A549 (cell line): ENCODE results near the gene FGD1. TPM values are rescaled to one million over a fixed set of nuclear protein-coding genes. Genes with fewer than 3 reads are reported as not detected.
A peak's percentile ranks its signal among the peaks of the same experiment; 100 is the strongest.

Experiments used
- ATAC-seq, 2 experiments: fragments of 200-7000 bp in 1 of 2; fragments of >200 bp in 1 of 2; cut with Nextera tagmentation in 1 of 2; cut with Tn5 transposase in 1 of 2; 3 replicates each; pipeline versions ENCODE4 v1.8.0 to v1.9.1; 2018 to 2020; ENCODE audit warnings: mild to moderate bottlenecking in 1 of 2, moderate library complexity in 1 of 2
- CTCF ChIA-PET: fragments of 300-600 bp; sonication (Branson Sonifier 250); formaldehyde crosslinking; extraction: SDS; loops from one replicate; lab custom pipeline; 2021; ENCODE audit warnings: antibody characterized with exemption, inconsistent platforms; lab: Yijun Ruan, JAX
- POLR2A ChIA-PET: fragments of 350-600 bp; formaldehyde crosslinking; extraction: SDS; loops from one replicate; lab custom pipeline; 2021; ENCODE audit warnings: antibody characterized with exemption, inconsistent platforms; lab: Yijun Ruan, JAX
- DNase-seq, 2 experiments: peaks; one replicate each; pipeline versions ENCODE4 v3.0.0 to v3.0.0-alpha.2; 2011 to 2016; ENCODE audit warnings: low read depth in 1 of 2, low spot score in 1 of 2
- FAIRE-seq: peaks from 2 replicates; lab custom pipeline; 2011; peaks lifted over from hg19 to GRCh38; lab: Jason Lieb, UNC
- H3K27ac ChIP-seq, 2 experiments: fragments of >200 bp; sonication (Bioruptor Twin); formaldehyde crosslinking; 3 replicates each; pipeline ENCODE4 v1.5.1; 2016 to 2017
- H3K4me1 ChIP-seq: fragments of >200 bp; sonication (Bioruptor Twin); formaldehyde crosslinking; 3 replicates; pipeline ENCODE4 v1.6.1; 2016
- H3K4me2 ChIP-seq: fragments of >200 bp; sonication (Bioruptor Twin); formaldehyde crosslinking; 3 replicates; pipeline ENCODE4 v1.6.1; 2016
- H3K4me3 ChIP-seq: fragments of >200 bp; sonication (Bioruptor Twin); formaldehyde crosslinking; 3 replicates; pipeline ENCODE4 v1.5.1; 2016
- H3K9me3 ChIP-seq: fragments of >200 bp; sonication (Bioruptor Twin); formaldehyde crosslinking; 3 replicates; pipeline ENCODE4 v1.6.1; 2016
- EHF ChIP-seq: fragments of 250-450 bp; sonication (Bioruptor Pico); IDR thresholded peaks from 2 replicates; pipeline ENCODE4 v1.5.0; 2020; ENCODE audit warnings: mild to moderate bottlenecking
- FOXS1 ChIP-seq: fragments of 250-450 bp; sonication (Bioruptor Pico); IDR thresholded peaks from 2 replicates; pipeline ENCODE4 v1.5.0; 2020; ENCODE audit warnings: mild to moderate bottlenecking, moderate library complexity
- HDAC2 ChIP-seq: fragments of 200-600 bp; sonication (generic); IDR thresholded peaks from 2 replicates; pipeline ENCODE4 v1.6.1; 2016
- HOXA7 ChIP-seq: fragments of 250-450 bp; sonication (Bioruptor Pico); IDR thresholded peaks from 2 replicates; pipeline ENCODE4 v1.5.0; 2020; ENCODE audit warnings: mild to moderate bottlenecking, moderate library complexity
- HOXB5 ChIP-seq: fragments of 250-450 bp; sonication (Bioruptor Pico); IDR thresholded peaks from 2 replicates; pipeline ENCODE4 v1.5.0; 2020; ENCODE audit warnings: mild to moderate bottlenecking, moderate library complexity
- KDM1A ChIP-seq: fragments of 200-600 bp; sonication (generic); IDR thresholded peaks from 2 replicates; pipeline ENCODE4 v1.6.1; 2016; ENCODE audit warnings: low read depth, mild to moderate bottlenecking
- MAFK ChIP-seq: fragments of 450-650 bp; IDR thresholded peaks from 2 replicates; pipeline ENCODE4 v1.6.1; 2014; ENCODE audit not compliant: partially characterized antibody
- NPAS2 ChIP-seq: fragments of 250-450 bp; sonication (Bioruptor Pico); IDR thresholded peaks from 2 replicates; pipeline ENCODE4 v1.8.0; 2022; ENCODE audit warnings: mild to moderate bottlenecking, moderate library complexity, borderline replicate concordance
- PHF8 ChIP-seq: fragments of 200-600 bp; sonication (generic); IDR thresholded peaks from 2 replicates; pipeline ENCODE4 v1.6.1; 2016; ENCODE audit warnings: low read depth, mild to moderate bottlenecking, antibody characterized with exemption, moderate library complexity, borderline replicate concordance
- RAD21 ChIP-seq, 2 experiments: fragments of >200 bp in 1 of 2; sonication (Bioruptor Twin) in 1 of 2; formaldehyde crosslinking in 1 of 2; IDR thresholded peaks in 1 of 2; conservative IDR thresholded peaks in 1 of 2; 2 replicates in 1 of 2; 3 replicates in 1 of 2; pipeline ENCODE4 v1.6.1; 2012 to 2018; ENCODE audit warnings: inconsistent platforms in 1 of 2
- RCOR1 ChIP-seq: fragments of 150-350 bp; IDR thresholded peaks from 2 replicates; pipeline ENCODE4 v1.6.1; 2014; ENCODE audit warnings: antibody characterized with exemption, low read length, low read depth
- RNF2 ChIP-seq: fragments of 200-600 bp; sonication (generic); IDR thresholded peaks from 2 replicates; pipeline ENCODE4 v1.6.1; 2016; ENCODE audit warnings: low read depth, mild to moderate bottlenecking, antibody characterized with exemption, moderate library complexity, borderline replicate concordance
- SMC3 ChIP-seq: fragments of >200 bp; sonication (Bioruptor Twin); formaldehyde crosslinking; IDR thresholded peaks from 3 replicates; pipeline ENCODE4 v1.6.1; 2018; ENCODE audit warnings: inconsistent platforms
- TP53 ChIP-seq: fragments of 250-450 bp; sonication (Bioruptor Pico); IDR thresholded peaks from 2 replicates; pipeline ENCODE4 v1.5.0; 2021; ENCODE audit warnings: mild to moderate bottlenecking, moderate library complexity
- ZC3H11A ChIP-seq: fragments of 450-650 bp; IDR thresholded peaks from 2 replicates; pipeline ENCODE4 v1.6.1; 2014; ENCODE audit warnings: antibody characterized with exemption, mild to moderate bottlenecking
- ZNF302 ChIP-seq: fragments of 250-450 bp; sonication (Bioruptor Pico); IDR thresholded peaks from 2 replicates; pipeline ENCODE4 v1.9.0; 2021; ENCODE audit warnings: inconsistent platforms, mild to moderate bottlenecking, moderate library complexity
- ZSCAN20 ChIP-seq: fragments of 250-450 bp; sonication (Bioruptor Pico); IDR thresholded peaks from 2 replicates; pipeline ENCODE4 v1.8.0; 2022; ENCODE audit warnings: mild to moderate bottlenecking, moderate library complexity
- WGBS: methylation state at CpG from one replicate; pipeline ENCODE4 v1.1.6; 2017; ENCODE audit errors: missing lambda C conversion rate; 5-methylcytosine and 5-hydroxymethylcytosine counted together
- polyA plus RNA-seq, 4 experiments: library from polyadenylated mRNA; depleted of rRNA in 3 of 4; stranded (reverse); fragments of >200 nt; fragmentation: RNase III in 1 of 4; extraction: RNeasy Plus Mini Kit Qiagen cat#74134 plus additional on column Dnase treatment in 1 of 4; gene quantifications; 2 replicates in 3 of 4; 3 replicates in 1 of 4; pipeline ENCODE4 v1.2.3, GENCODE V29; 2011 to 2017
- TF ChIP-seq, protein P1 (sequence below): IDR thresholded peaks from 2 replicates; pipeline ENCODE4 v1.6.1; 2012; ENCODE audit warnings: low read depth, borderline replicate concordance
- TF ChIP-seq, protein P2 (sequence below): fragments of >200 bp; sonication (Bioruptor Twin); formaldehyde crosslinking; IDR thresholded peaks from 3 replicates; pipeline ENCODE4 v1.6.1; 2016
- TF ChIP-seq, protein P3 (sequence below): fragments of 200-600 bp; sonication (generic); IDR thresholded peaks from 2 replicates; pipeline ENCODE4 v1.6.1; 2016; ENCODE audit warnings: antibody characterized with exemption, mild to moderate bottlenecking, moderate library complexity
- TF ChIP-seq, protein P4 (sequence below): fragments of 250-450 bp; sonication (Bioruptor Pico); IDR thresholded peaks from 2 replicates; pipeline ENCODE4 v1.5.0; 2021; ENCODE audit warnings: mild to moderate bottlenecking, moderate library complexity, borderline replicate concordance
- TF ChIP-seq, protein P5 (sequence below): IDR thresholded peaks from 2 replicates; pipeline ENCODE4 v1.6.1; 2012

FGD1 gene
- polyA plus RNA-seq, 2 of the 4 experiments (the other 2 are of a cell fraction): 1.9 to 5.8 TPM

DNA sequence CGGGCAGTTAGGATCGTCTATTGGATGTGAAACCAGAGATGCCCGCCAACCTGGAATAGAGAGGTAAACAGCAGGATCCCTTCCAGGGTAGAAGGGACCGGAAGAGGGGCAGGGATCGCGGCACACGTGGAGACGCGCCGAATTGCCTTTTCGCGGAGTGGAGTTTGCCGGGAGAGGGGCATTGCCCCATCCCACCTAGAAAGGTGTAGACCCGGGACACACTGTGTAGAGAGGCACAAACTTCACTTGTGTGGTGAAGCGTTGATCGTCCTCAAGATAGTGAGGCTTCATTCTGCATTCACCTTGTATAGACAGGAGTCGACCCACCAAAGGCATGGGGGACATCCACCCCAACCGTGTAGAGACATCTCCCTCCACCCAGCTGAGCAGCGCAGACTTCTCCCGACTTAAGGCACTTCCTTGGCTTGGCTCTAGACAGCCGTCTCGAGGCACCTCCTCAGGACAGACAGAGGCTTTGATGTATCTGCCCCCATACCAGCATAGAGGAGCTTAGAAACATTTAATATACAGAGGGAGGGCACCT, 34.4 kb upstream of the FGD1 start:
- peak; percentile 72 to 73 for ATAC-seq
- no peak for DNase-seq
- Histone ChIP-seq H3K9me3 (peaks cover 7% of the 10 kb centered on the region; the same call in 2 of the 3 replicates), H3K27ac (peak overlapping the region; percentile 96 to 99), H3K4me1 (peaks cover 19% of the 10 kb centered on the region; the same call in 2 of the 3 replicates), H3K4me3 (peak overlapping the region; percentile 92), H3K4me2 (peak overlapping the region; percentile 92)
- ChIA-PET POLR2A (interaction anchor here (0.6 to 1.9 kb wide), 8 partner anchors 15 to 1187 kb away, joined by 3 to 12 read pairs (median 4); partner anchors contain the start of genes FGD1, PHF8, RRAGB and TSR2), CTCF (interaction anchor here (1.1 to 1.4 kb wide), 2 partner anchors 77 to 110 kb away, joined by 3 read pairs; no protein-coding TSS in a partner anchor)
- WGBS: 0% methylated on average over 18 of the region's 22 CpGs
- no peak for FAIRE-seq
- TF ChIP-seq NPAS2 (CRISPR knock-in tag) (no peak), RNF2 (no peak), TP53 (CRISPR knock-in tag) (no peak), FOXS1 (no peak), ZC3H11A (no peak), PHF8 (peak; percentile 34; the same call in 1 of the 2 replicates), RAD21 (conservative IDR thresholded peaks at IDR 0.05 in 1 of 2, IDR thresholded peaks at IDR 0.05 in 1 of 2) (no peak), ZSCAN20 (CRISPR knock-in tag) (no peak), SMC3 (no peak), HDAC2 (no peak), RCOR1 (no peak), HOXB5 (CRISPR knock-in tag) (no peak), ZNF302 (CRISPR knock-in tag) (no peak), KDM1A (no peak), HOXA7 (CRISPR knock-in tag) (no peak), MAFK (no peak), EHF (no peak)
- TF ChIP-seq, protein P1, sequence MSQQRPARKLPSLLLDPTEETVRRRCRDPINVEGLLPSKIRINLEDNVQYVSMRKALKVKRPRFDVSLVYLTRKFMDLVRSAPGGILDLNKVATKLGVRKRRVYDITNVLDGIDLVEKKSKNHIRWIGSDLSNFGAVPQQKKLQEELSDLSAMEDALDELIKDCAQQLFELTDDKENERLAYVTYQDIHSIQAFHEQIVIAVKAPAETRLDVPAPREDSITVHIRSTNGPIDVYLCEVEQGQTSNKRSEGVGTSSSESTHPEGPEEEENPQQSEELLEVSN: 0 out of 2 replicates have a peak, but pooled peaks have one; percentile 7
- TF ChIP-seq, protein P2, sequence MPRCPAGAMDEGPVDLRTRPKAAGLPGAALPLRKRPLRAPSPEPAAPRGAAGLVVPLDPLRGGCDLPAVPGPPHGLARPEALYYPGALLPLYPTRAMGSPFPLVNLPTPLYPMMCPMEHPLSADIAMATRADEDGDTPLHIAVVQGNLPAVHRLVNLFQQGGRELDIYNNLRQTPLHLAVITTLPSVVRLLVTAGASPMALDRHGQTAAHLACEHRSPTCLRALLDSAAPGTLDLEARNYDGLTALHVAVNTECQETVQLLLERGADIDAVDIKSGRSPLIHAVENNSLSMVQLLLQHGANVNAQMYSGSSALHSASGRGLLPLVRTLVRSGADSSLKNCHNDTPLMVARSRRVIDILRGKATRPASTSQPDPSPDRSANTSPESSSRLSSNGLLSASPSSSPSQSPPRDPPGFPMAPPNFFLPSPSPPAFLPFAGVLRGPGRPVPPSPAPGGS: no peak
- TF ChIP-seq, protein P3, sequence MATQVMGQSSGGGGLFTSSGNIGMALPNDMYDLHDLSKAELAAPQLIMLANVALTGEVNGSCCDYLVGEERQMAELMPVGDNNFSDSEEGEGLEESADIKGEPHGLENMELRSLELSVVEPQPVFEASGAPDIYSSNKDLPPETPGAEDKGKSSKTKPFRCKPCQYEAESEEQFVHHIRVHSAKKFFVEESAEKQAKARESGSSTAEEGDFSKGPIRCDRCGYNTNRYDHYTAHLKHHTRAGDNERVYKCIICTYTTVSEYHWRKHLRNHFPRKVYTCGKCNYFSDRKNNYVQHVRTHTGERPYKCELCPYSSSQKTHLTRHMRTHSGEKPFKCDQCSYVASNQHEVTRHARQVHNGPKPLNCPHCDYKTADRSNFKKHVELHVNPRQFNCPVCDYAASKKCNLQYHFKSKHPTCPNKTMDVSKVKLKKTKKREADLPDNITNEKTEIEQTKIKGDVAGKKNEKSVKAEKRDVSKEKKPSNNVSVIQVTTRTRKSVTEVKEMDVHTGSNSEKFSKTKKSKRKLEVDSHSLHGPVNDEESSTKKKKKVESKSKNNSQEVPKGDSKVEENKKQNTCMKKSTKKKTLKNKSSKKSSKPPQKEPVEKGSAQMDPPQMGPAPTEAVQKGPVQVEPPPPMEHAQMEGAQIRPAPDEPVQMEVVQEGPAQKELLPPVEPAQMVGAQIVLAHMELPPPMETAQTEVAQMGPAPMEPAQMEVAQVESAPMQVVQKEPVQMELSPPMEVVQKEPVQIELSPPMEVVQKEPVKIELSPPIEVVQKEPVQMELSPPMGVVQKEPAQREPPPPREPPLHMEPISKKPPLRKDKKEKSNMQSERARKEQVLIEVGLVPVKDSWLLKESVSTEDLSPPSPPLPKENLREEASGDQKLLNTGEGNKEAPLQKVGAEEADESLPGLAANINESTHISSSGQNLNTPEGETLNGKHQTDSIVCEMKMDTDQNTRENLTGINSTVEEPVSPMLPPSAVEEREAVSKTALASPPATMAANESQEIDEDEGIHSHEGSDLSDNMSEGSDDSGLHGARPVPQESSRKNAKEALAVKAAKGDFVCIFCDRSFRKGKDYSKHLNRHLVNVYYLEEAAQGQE: no peak
- TF ChIP-seq, protein P4, sequence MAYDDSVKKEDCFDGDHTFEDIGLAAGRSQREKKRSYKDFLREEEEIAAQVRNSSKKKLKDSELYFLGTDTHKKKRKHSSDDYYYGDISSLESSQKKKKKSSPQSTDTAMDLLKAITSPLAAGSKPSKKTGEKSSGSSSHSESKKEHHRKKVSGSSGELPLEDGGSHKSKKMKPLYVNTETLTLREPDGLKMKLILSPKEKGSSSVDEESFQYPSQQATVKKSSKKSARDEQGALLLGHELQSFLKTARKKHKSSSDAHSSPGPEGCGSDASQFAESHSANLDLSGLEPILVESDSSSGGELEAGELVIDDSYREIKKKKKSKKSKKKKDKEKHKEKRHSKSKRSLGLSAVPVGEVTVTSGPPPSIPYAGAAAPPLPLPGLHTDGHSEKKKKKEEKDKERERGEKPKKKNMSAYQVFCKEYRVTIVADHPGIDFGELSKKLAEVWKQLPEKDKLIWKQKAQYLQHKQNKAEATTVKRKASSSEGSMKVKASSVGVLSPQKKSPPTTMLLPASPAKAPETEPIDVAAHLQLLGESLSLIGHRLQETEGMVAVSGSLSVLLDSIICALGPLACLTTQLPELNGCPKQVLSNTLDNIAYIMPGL: no peak
- TF ChIP-seq, protein P5, sequence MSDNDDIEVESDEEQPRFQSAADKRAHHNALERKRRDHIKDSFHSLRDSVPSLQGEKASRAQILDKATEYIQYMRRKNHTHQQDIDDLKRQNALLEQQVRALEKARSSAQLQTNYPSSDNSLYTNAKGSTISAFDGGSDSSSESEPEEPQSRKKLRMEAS: peak; percentile 89
